Mesothelial cell of epicardium (in vitro differentiated cells): ENCODE measurements around the gene SLC9A9. TPM values are rescaled to one million over a fixed set of nuclear protein-coding genes. Genes with fewer than 3 reads are reported as not detected.

Experiments
- DNase-seq, 2 experiments: peaks; one replicate each; pipeline ENCODE4 v3.0.0; 2021; ENCODE audit warnings: low spot score in 2 of 2; ENCODE audit not compliant: unreplicated experiment in 2 of 2
- H3K27ac Mint-ChIP-seq: 2 replicates; pipeline ENCODE4 v1.8.0; 2021; ENCODE audit warnings: mixed read lengths
- H3K27me3 Mint-ChIP-seq: 2 replicates; pipeline ENCODE4 v1.8.0; 2021; ENCODE audit warnings: low read depth, mixed read lengths
- H3K36me3 Mint-ChIP-seq: 2 replicates; pipeline ENCODE4 v1.8.0; 2021; ENCODE audit warnings: mixed read lengths
- H3K4me1 Mint-ChIP-seq: 2 replicates; pipeline ENCODE4 v1.8.0; 2021; ENCODE audit warnings: mixed read lengths
- H3K4me3 Mint-ChIP-seq: 2 replicates; pipeline ENCODE4 v1.8.0; 2021; ENCODE audit warnings: mild to moderate bottlenecking, moderate library complexity, mixed read lengths
- H3K9me3 Mint-ChIP-seq: 2 replicates; pipeline ENCODE4 v1.8.0; 2021; ENCODE audit warnings: mixed read lengths
- CTCF ChIP-seq: fragments of 200-600 bp; sonication (generic); IDR thresholded peaks from one replicate; pipeline ENCODE4 v1.5.0; 2021; ENCODE audit warnings: antibody characterized with exemption; ENCODE audit not compliant: unreplicated experiment
- total RNA-seq: library from RNA; stranded (reverse); gene quantifications from 3 replicates; pipeline ENCODE4 v1.2.1, GENCODE V29; 2021

The SLC9A9 gene
- total RNA-seq, 1 donor from 2014 or later = 2.7 TPM

- no peaks in the 10 kb centered on the region for H3K4me1 Mint-ChIP-seq
- no peak for TF ChIP-seq CTCF
- H3K36me3 Mint-ChIP-seq = no peaks in the 10 kb centered on the region
- H3K4me3 Mint-ChIP-seq = no peak overlapping the region
- no peak overlapping the region for H3K27ac Mint-ChIP-seq
- peaks cover 11% of the 10 kb centered on the region for H3K27me3 Mint-ChIP-seq
- peaks cover 24% of the 10 kb centered on the region for H3K9me3 Mint-ChIP-seq
- DNase-seq = no peak
Measured at GRCh38 chr3:143658861-143659260, 189.4 kb downstream of the SLC9A9 start.

GRCh38 chr3:143658116-143658515 lies 190.2 kb downstream of the SLC9A9 start:
- H3K4me3 Mint-ChIP-seq = no peak overlapping the region
- H3K4me1 Mint-ChIP-seq = no peaks in the 10 kb centered on the region
- no peak for TF ChIP-seq CTCF
- no peaks in the 10 kb centered on the region for H3K36me3 Mint-ChIP-seq
- no peak overlapping the region for H3K27ac Mint-ChIP-seq
- DNase-seq = no peak
- H3K27me3 Mint-ChIP-seq = peaks cover 11% of the 10 kb centered on the region
- H3K9me3 Mint-ChIP-seq = peaks cover 19% of the 10 kb centered on the region

GRCh38 chr3:143657391-143657790 lies 190.9 kb downstream of the SLC9A9 start:
- Mint-ChIP-seq H3K4me1 (no peaks in the 10 kb centered on the region), H3K4me3 (no peak overlapping the region), H3K27ac (no peak overlapping the region), H3K27me3 (peaks cover 11% of the 10 kb centered on the region), H3K9me3 (peaks cover 19% of the 10 kb centered on the region), H3K36me3 (no peaks in the 10 kb centered on the region)
- no peak for DNase-seq
- no peak for TF ChIP-seq CTCF

- peaks cover 2% of the 10 kb centered on the region for H3K9me3 Mint-ChIP-seq
- no peak for DNase-seq
- no peaks in the 10 kb centered on the region for H3K36me3 Mint-ChIP-seq
- no peak overlapping the region for H3K27ac Mint-ChIP-seq
- peaks cover 10% of the 10 kb centered on the region for H3K27me3 Mint-ChIP-seq
- no peaks in the 10 kb centered on the region for H3K4me1 Mint-ChIP-seq
- H3K4me3 Mint-ChIP-seq = no peak overlapping the region
- TF ChIP-seq CTCF = no peak
Measured at GRCh38 chr3:143654906-143655305, 193.4 kb downstream of the SLC9A9 start.

- Mint-ChIP-seq H3K27ac (no peak overlapping the region), H3K4me3 (no peak overlapping the region)
Measured at GRCh38 chr3:143653935-143654334, 194.3 kb downstream of the SLC9A9 start.

More at GRCh38 chr3:143653935-143654334, 194.3 kb downstream of the SLC9A9 start:
- DNase-seq = no peak
- no peaks in the 10 kb centered on the region for H3K4me1 Mint-ChIP-seq
- H3K36me3 Mint-ChIP-seq = no peaks in the 10 kb centered on the region
- no peaks in the 10 kb centered on the region for H3K9me3 Mint-ChIP-seq
- TF ChIP-seq CTCF = no peak
- H3K27me3 Mint-ChIP-seq = peaks cover 10% of the 10 kb centered on the region
